K562 (cell line): ENCODE data around the gene VEGFA. TPM values are rescaled to one million over a fixed set of nuclear protein-coding genes. Genes with fewer than 3 reads are reported as not detected.

Source experiments
- ATF1 ChIP-seq, 2 experiments: fragments of 450-650 bp in 1 of 2; IDR thresholded peaks; 2 replicates each; pipeline ENCODE4 v1.6.1; 2016; ENCODE audit warnings: missing compliant biosample characterization in 1 of 2, missing genetic modification characterization in 1 of 2
- BRD4 ChIP-seq: fragments of 200-600 bp; sonication (generic); IDR thresholded peaks from 2 replicates; pipeline ENCODE4 v1.6.1; 2017; ENCODE audit warnings: inconsistent platforms
- CHCHD3 ChIP-seq: fragments of 250-450 bp; sonication (Bioruptor Pico); IDR thresholded peaks from 2 replicates; pipeline ENCODE4 v2.1.2; 2022; ENCODE audit warnings: mild to moderate bottlenecking
- CREB1 ChIP-seq, 2 experiments: sonication (generic) in 1 of 2; formaldehyde crosslinking in 1 of 2; IDR thresholded peaks; 2 replicates each; pipeline versions ENCODE4 v1.6.1 to v1.8.0; 2012 to 2022; ENCODE audit warnings: inconsistent platforms in 1 of 2, mild to moderate bottlenecking in 1 of 2, missing genetic modification reagents in 1 of 2, moderate library complexity in 1 of 2
- CREB3L1 ChIP-seq: fragments of 450-650 bp; IDR thresholded peaks from 2 replicates; pipeline ENCODE4 v1.6.1; 2014; ENCODE audit warnings: low read depth, mild to moderate bottlenecking, moderate library complexity, borderline replicate concordance
- DNMT1 ChIP-seq: fragments of 450-650 bp; IDR thresholded peaks from 2 replicates; pipeline ENCODE4 v1.6.1; 2016; ENCODE audit warnings: antibody characterized with exemption, mild to moderate bottlenecking
- HES1 ChIP-seq: fragments of 450-650 bp; IDR thresholded peaks from 2 replicates; pipeline ENCODE4 v1.6.1; 2016; ENCODE audit warnings: low read depth, mild to moderate bottlenecking, moderate library complexity
- HMBOX1 ChIP-seq: sonication (generic); IDR thresholded peaks from 2 replicates; pipeline ENCODE4 v1.6.1; 2016
- HOXB6 ChIP-seq: fragments of 250-450 bp; sonication (Bioruptor Pico); IDR thresholded peaks from 2 replicates; pipeline ENCODE4 v1.5.1; 2022; ENCODE audit warnings: mild to moderate bottlenecking, borderline replicate concordance
- KDM4B ChIP-seq, 2 experiments: fragments of 450-650 bp in 1 of 2; sonication (generic) in 1 of 2; IDR thresholded peaks; 2 replicates each; pipeline ENCODE4 v1.6.1; 2016 to 2017; ENCODE audit warnings: borderline replicate concordance in 2 of 2, antibody characterized with exemption in 1 of 2, low read depth in 1 of 2, mild to moderate bottlenecking in 1 of 2
- MECOM ChIP-seq: fragments of 250-450 bp; sonication (Bioruptor Pico); IDR thresholded peaks from 2 replicates; pipeline ENCODE4 v1.8.0; 2022; ENCODE audit warnings: inconsistent platforms
- MTA1 ChIP-seq: fragments of 450-650 bp; IDR thresholded peaks from 2 replicates; pipeline ENCODE4 v1.6.1; 2017; ENCODE audit warnings: borderline replicate concordance
- NR2C2 ChIP-seq, 2 experiments: fragments of 200-800 bp in 1 of 2; sonication (Bioruptor generic) in 1 of 2; sonication (generic) in 1 of 2; formaldehyde crosslinking in 1 of 2; IDR thresholded peaks; 2 replicates each; pipeline versions ENCODE4 v1.6.1 to v1.8.0; 2016 to 2022; ENCODE audit warnings: mild to moderate bottlenecking in 1 of 2, missing compliant biosample characterization in 1 of 2, missing genetic modification characterization in 1 of 2, missing genetic modification reagents in 1 of 2
- NUFIP1 ChIP-seq: fragments of 450-650 bp; IDR thresholded peaks from 2 replicates; pipeline ENCODE4 v1.6.1; 2018; ENCODE audit not compliant: partially characterized antibody
- PKNOX1 ChIP-seq: fragments of 450-650 bp; IDR thresholded peaks from 2 replicates; pipeline ENCODE4 v1.6.1; 2016
- POLR3A ChIP-seq: IDR thresholded peaks from 2 replicates; pipeline ENCODE4 v1.6.1; 2011; ENCODE audit warnings: borderline replicate concordance, mild to moderate bottlenecking, moderate library complexity; ENCODE audit not compliant: insufficient read length, insufficient read depth; ENCODE audit errors: extremely low read depth
- RUNX1 ChIP-seq: sonication (generic); IDR thresholded peaks from 2 replicates; pipeline ENCODE4 v1.6.1; 2016; ENCODE audit warnings: antibody characterized with exemption, low read depth
- SMC3 ChIP-seq: conservative IDR thresholded peaks from 2 replicates; pipeline ENCODE4 v1.6.1; 2011; ENCODE audit warnings: low read depth, low read length, improper control_type of control experiment; ENCODE audit not compliant: insufficient read depth
- TAF9B ChIP-seq: fragments of 450-650 bp; IDR thresholded peaks from 2 replicates; pipeline ENCODE4 v1.6.1; 2018; ENCODE audit warnings: mild to moderate bottlenecking; ENCODE audit not compliant: partially characterized antibody
- ZNF507 ChIP-seq: conservative IDR thresholded peaks from 2 replicates; pipeline ENCODE4 v1.6.1; 2017; ENCODE audit warnings: missing genetic modification characterization, missing compliant biosample characterization
- ZNF76 ChIP-seq: fragments of 250-450 bp; sonication (Bioruptor Pico); IDR thresholded peaks from 2 replicates; pipeline ENCODE4 v1.4.0; 2020; ENCODE audit warnings: mild to moderate bottlenecking, moderate library complexity, borderline replicate concordance
- polyA plus RNA-seq, 8 experiments: library from polyadenylated mRNA; depleted of rRNA in 4 of 8; stranded (reverse) in 5 of 8; unstranded in 3 of 8; fragments of >200 nt; fragmentation: Nextera tagmentation in 2 of 8; fragmentation: Illumina TruSeq in 1 of 8; extraction: Ambion mirVana in 2 of 8; extraction: Trizol in 1 of 8; gene quantifications; 2 replicates each; pipeline versions ENCODE4 v1.2.1 to v1.2.3, GENCODE V29; 2011 to 2014; ENCODE audit warnings: inconsistent platforms in 1 of 8, missing spikeins in 1 of 8
- total RNA-seq, 7 experiments: library from RNA; depleted of rRNA in 6 of 7; stranded (reverse); fragments of >200 nt in 6 of 7; fragmentation: Illumina TruSeq in 2 of 7; extraction: Trizol in 2 of 7; gene quantifications; 2 replicates each; pipeline versions ENCODE4 v1.2.1 to v1.2.3, GENCODE V29; 2011 to 2021; ENCODE audit warnings: low replicate concordance in 1 of 7
- TF ChIP-seq, protein P1 (sequence below), 2 experiments: fragments of 450-650 bp; IDR thresholded peaks; 2 replicates each; pipeline ENCODE4 v1.6.1; 2016

The VEGFA gene
- total and polyA plus RNA-seq, 9 of the 15 experiments (the other 6 are each of a cell fraction or from before 2014, with no cell fraction given), result 14.0 to 271 (median 124) TPM

GRCh38 chr6:43798688-43799444 is 28.9 kb downstream of the VEGFA start (continued):
- TF ChIP-seq NR2C2 (CRISPR knock-in tag; IDR thresholded peaks at IDR 0.05) (no peak), NR2C2 (tag; IDR thresholded peaks at IDR 0.05) (peak; percentile 92), MTA1 (peak; percentile 84), MECOM (CRISPR knock-in tag) (no peak), HOXB6 (CRISPR knock-in tag) (no peak), CHCHD3 (no peak), HMBOX1 (no peak), HES1 (peak; percentile 93), ZNF507 (tag) (no peak), PKNOX1 (peak; percentile 77), ATF1 (CRISPR knock-in tag; IDR thresholded peaks at IDR 0.05) (no peak), ATF1 (tag; IDR thresholded peaks at IDR 0.05) (peak; percentile 75), CREB3L1 (no peak; the same call in 1 of the 2 replicates), POLR3A (no peak), CREB1 (IDR thresholded peaks at IDR 0.05) (0 out of 2 replicates have a peak, but pooled peaks have one; percentile 25), CREB1 (CRISPR knock-in tag; IDR thresholded peaks at IDR 0.05) (peak; percentile 71), DNMT1 (no peak), TAF9B (no peak), BRD4 (no peak), ZNF76 (CRISPR knock-in tag) (0 out of 2 replicates have a peak, but pooled peaks have one; percentile 28), KDM4B (IDR thresholded peaks at IDR 0.05; ENCODE audit: borderline replicate concordance in 2 of 2, low read depth in 1 of 2) (no peak), RUNX1 (no peak), NUFIP1 (no peak), SMC3 (no peak)
- TF ChIP-seq, protein P1, sequence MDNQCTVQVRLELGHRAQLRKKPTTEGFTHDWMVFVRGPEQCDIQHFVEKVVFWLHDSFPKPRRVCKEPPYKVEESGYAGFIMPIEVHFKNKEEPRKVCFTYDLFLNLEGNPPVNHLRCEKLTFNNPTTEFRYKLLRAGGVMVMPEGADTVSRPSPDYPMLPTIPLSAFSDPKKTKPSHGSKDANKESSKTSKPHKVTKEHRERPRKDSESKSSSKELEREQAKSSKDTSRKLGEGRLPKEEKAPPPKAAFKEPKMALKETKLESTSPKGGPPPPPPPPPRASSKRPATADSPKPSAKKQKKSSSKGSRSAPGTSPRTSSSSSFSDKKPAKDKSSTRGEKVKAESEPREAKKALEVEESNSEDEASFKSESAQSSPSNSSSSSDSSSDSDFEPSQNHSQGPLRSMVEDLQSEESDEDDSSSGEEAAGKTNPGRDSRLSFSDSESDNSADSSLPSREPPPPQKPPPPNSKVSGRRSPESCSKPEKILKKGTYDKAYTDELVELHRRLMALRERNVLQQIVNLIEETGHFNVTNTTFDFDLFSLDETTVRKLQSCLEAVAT (IDR thresholded peaks at IDR 0.05), result peak; percentile 68 to 86; a peak in 2 of 4 replicates
